OCI-LY3 (cell line): ENCODE measurements around the gene CACNA1C.

ENCODE experiments used
- H2AFZ ChIP-seq: fragments of 200-600, 300-600 bp; shearing (Covaris generic); 2 replicates; pipeline ENCODE4 v1.6.0; 2014; ENCODE audit warnings: antibody characterized with exemption, low read depth, low read length
- H3K27ac ChIP-seq: fragments of 200-600, 300-600 bp; sonication (generic); 2 replicates; pipeline ENCODE4 v1.5.1; 2014; ENCODE audit warnings: mild to moderate bottlenecking, low read length, moderate library complexity, mixed read lengths
- H3K27me3 ChIP-seq: fragments of 200-600, 300-600 bp; sonication (generic); 2 replicates; pipeline ENCODE4 v1.6.1; 2014; ENCODE audit warnings: low read depth, low read length, mixed read lengths
- H3K36me3 ChIP-seq: fragments of 200-600, 300-600 bp; sonication (generic); replicated peaks from 2 replicates; pipeline ENCODE3; 2014; ENCODE audit warnings: low read depth, low read length, mixed read lengths
- H3K4me1 ChIP-seq: fragments of 300-600, 200-600 bp; sonication (generic); 2 replicates; pipeline ENCODE4 v1.6.1; 2014; ENCODE audit warnings: low read length, mixed read lengths
- H3K4me2 ChIP-seq: fragments of 200-600, 300-600 bp; sonication (generic); 2 replicates; pipeline ENCODE4 v1.6.1; 2014; ENCODE audit warnings: low read length, mixed read lengths
- H3K4me3 ChIP-seq: fragments of 300-600, 200-600 bp; sonication (generic); 2 replicates; pipeline ENCODE4 v1.5.1; 2014; ENCODE audit warnings: antibody characterized with exemption, mild to moderate bottlenecking, low read length, moderate library complexity
- H3K79me2 ChIP-seq: fragments of 300-600, 200-600 bp; shearing (Covaris generic); 2 replicates; pipeline ENCODE4 v1.6.1; 2014; ENCODE audit warnings: mild to moderate bottlenecking, low read length, mixed read lengths
- H3K9ac ChIP-seq: fragments of 300-600, 200-600 bp; shearing (Covaris generic); 2 replicates; pipeline ENCODE4 v1.6.0; 2014; ENCODE audit warnings: mild to moderate bottlenecking, low read length, moderate library complexity
- H3K9me3 ChIP-seq: fragments of 200-600, 300-600 bp; shearing (Covaris generic); 2 replicates; pipeline ENCODE4 v1.6.1; 2014; ENCODE audit warnings: low read length, mixed read lengths; ENCODE audit not compliant: insufficient read depth
- H4K20me1 ChIP-seq: fragments of 200-600, 300-600 bp; sonication (generic); 2 replicates; pipeline ENCODE4 v1.6.1; 2016; ENCODE audit warnings: low read length, mixed read lengths; ENCODE audit not compliant: insufficient read depth
- CTCF ChIP-seq: fragments of 200-600, 300-600 bp; sonication (generic); IDR thresholded peaks from 2 replicates; pipeline ENCODE4 v1.5.1; 2014; ENCODE audit warnings: antibody characterized with exemption, low read length, low read depth
- EZH2phosphoT487 ChIP-seq: fragments of 200-600 bp; shearing (Covaris generic); IDR thresholded peaks from 2 replicates; pipeline ENCODE4 v1.6.1; 2018; ENCODE audit warnings: antibody characterized with exemption, mixed run types, low read depth

CACNA1C gene

GRCh38 chr12:2297658-2298057, 244.9 kb downstream of the CACNA1C start:
- TF ChIP-seq EZH2phosphoT487 (no peak), CTCF (no peak)
- Histone ChIP-seq H3K9ac (no peak overlapping the region), H3K36me3 (no peaks in the 10 kb centered on the region), H3K27ac (no peak overlapping the region), H3K79me2 (no peaks in the 10 kb centered on the region), H3K9me3 (no peaks in the 10 kb centered on the region), H2AFZ (no peak overlapping the region), H3K4me3 (no peak overlapping the region), H3K4me1 (no peaks in the 10 kb centered on the region), H3K27me3 (0 out of 2 replicates have a peak, but pooled peaks cover 6% of the 10 kb centered on the region), H4K20me1 (no peaks in the 10 kb centered on the region), H3K4me2 (no peak overlapping the region)

GRCh38 chr12:2298556-2299200, 245.9 kb downstream of the CACNA1C start:
- no peaks in the 10 kb centered on the region for H3K79me2 ChIP-seq
- H3K4me2 ChIP-seq, result no peak overlapping the region
- no peak overlapping the region for H2AFZ ChIP-seq
- no peak for TF ChIP-seq EZH2phosphoT487
- no peak for TF ChIP-seq CTCF
- H3K36me3 ChIP-seq, result no peaks in the 10 kb centered on the region
- no peaks in the 10 kb centered on the region for H3K4me1 ChIP-seq
- H3K4me3 ChIP-seq, result no peak overlapping the region
- H4K20me1 ChIP-seq, result no peaks in the 10 kb centered on the region
- no peak overlapping the region for H3K9ac ChIP-seq
- 0 out of 2 replicates have a peak, but pooled peaks cover 6% of the 10 kb centered on the region for H3K27me3 ChIP-seq
- no peaks in the 10 kb centered on the region for H3K9me3 ChIP-seq
- H3K27ac ChIP-seq, result no peak overlapping the region

- H3K79me2 ChIP-seq, result no peaks in the 10 kb centered on the region
- H3K27me3 ChIP-seq, result 0 out of 2 replicates have a peak, but pooled peaks cover 6% of the 10 kb centered on the region
- H3K4me1 ChIP-seq, result no peaks in the 10 kb centered on the region
- H4K20me1 ChIP-seq, result no peaks in the 10 kb centered on the region
- H3K4me2 ChIP-seq, result no peak overlapping the region
- no peaks in the 10 kb centered on the region for H3K36me3 ChIP-seq
- no peak overlapping the region for H3K4me3 ChIP-seq
- no peak overlapping the region for H3K9ac ChIP-seq
- H3K9me3 ChIP-seq, result no peaks in the 10 kb centered on the region
- H3K27ac ChIP-seq, result no peak overlapping the region
- no peak for TF ChIP-seq CTCF
- no peak for TF ChIP-seq EZH2phosphoT487
- H2AFZ ChIP-seq, result no peak overlapping the region
Observed at GRCh38 chr12:2299206-2299605, 246.4 kb downstream of the CACNA1C start.

- Histone ChIP-seq H3K79me2 (no peaks in the 10 kb centered on the region), H3K9me3 (no peaks in the 10 kb centered on the region), H4K20me1 (no peaks in the 10 kb centered on the region), H3K36me3 (no peaks in the 10 kb centered on the region), H3K4me3 (no peak overlapping the region), H3K4me2 (no peak overlapping the region), H2AFZ (no peak overlapping the region), H3K9ac (no peak overlapping the region), H3K4me1 (no peaks in the 10 kb centered on the region), H3K27me3 (0 out of 2 replicates have a peak, but pooled peaks cover 6% of the 10 kb centered on the region), H3K27ac (no peak overlapping the region)
- no peak for TF ChIP-seq CTCF
- no peak for TF ChIP-seq EZH2phosphoT487
Observed at GRCh38 chr12:2300168-2300567, 247.4 kb downstream of the CACNA1C start.
